HS-5 (cell line): ENCODE results near the gene NOSTRIN.
"Not testable (repeated sequence)": the region's sequence is repeated elsewhere in the genome, so short reads cannot be mapped to it uniquely, and the experiment has no call there.

Source experiments
- DNase-seq: peaks from one replicate; pipeline ENCODE4 v3.0.0-alpha.2; 2012; ENCODE audit warnings: low read depth

Gene NOSTRIN

GRCh38 chr2:168790226-168790902 lies 12.1 kb upstream of the NOSTRIN start:
- no peak for DNase-seq

- DNase-seq = not testable (repeated sequence)
These were observed 11.3 kb upstream of the NOSTRIN start for GRCh38 chr2:168791140-168791539.

- no peak for DNase-seq
These were observed 8.8 kb upstream of the NOSTRIN start for GRCh38 chr2:168793596-168793995.

GRCh38 chr2:168794968-168795367 lies 7.5 kb upstream of the NOSTRIN start:
- DNase-seq = no peak

GRCh38 chr2:168796090-168796577 lies 6.3 kb upstream of the NOSTRIN start:
- DNase-seq = no peak

GRCh38 chr2:168796583-168797285 lies 5.7 kb upstream of the NOSTRIN start:
- DNase-seq = no peak

- DNase-seq = no peak
These were observed 5.2 kb upstream of the NOSTRIN start for GRCh38 chr2:168797286-168797655.

- no peak for DNase-seq
These were observed 4.2 kb upstream of the NOSTRIN start for GRCh38 chr2:168798076-168798887.

- DNase-seq = no peak
These were observed 3.5 kb upstream of the NOSTRIN start for GRCh38 chr2:168798888-168799410.

- DNase-seq = no peak
These were observed 966 bp upstream of the NOSTRIN start for GRCh38 chr2:168801471-168801870.

GRCh38 chr2:168802859-168803725 lies 655 bp downstream of the NOSTRIN start:
- no peak for DNase-seq

- DNase-seq = no peak
These were observed 1.8 kb downstream of the NOSTRIN start for GRCh38 chr2:168804214-168804613.

GRCh38 chr2:168805615-168806014 lies 3.2 kb downstream of the NOSTRIN start:
- no peak for DNase-seq

- DNase-seq = no peak
These were observed 7.1 kb downstream of the NOSTRIN start for GRCh38 chr2:168809537-168809936.

GRCh38 chr2:168810235-168810634 lies 7.8 kb downstream of the NOSTRIN start:
- no peak for DNase-seq

- no peak for DNase-seq
These were observed 9.3 kb downstream of the NOSTRIN start for GRCh38 chr2:168811696-168812095.

GRCh38 chr2:168814046-168814445 lies 11.6 kb downstream of the NOSTRIN start:
- no peak for DNase-seq

GRCh38 chr2:168814939-168815907 lies 12.8 kb downstream of the NOSTRIN start:
- DNase-seq = no peak

- peak; percentile 64 for DNase-seq
These were observed 13.9 kb downstream of the NOSTRIN start for GRCh38 chr2:168816369-168816768.

- DNase-seq = no peak
These were observed 16.7 kb downstream of the NOSTRIN start for GRCh38 chr2:168819050-168819715.
